GM21381 (cell line): ENCODE results near the gene RPTOR.

ENCODE experiments used
- ATAC-seq: cut with Tn5 transposase; IDR thresholded peaks from one replicate; pipeline ENCODE4 v1.9.1; 2021; ENCODE audit warnings: mild to moderate bottlenecking, moderate library complexity; ENCODE audit not compliant: unreplicated experiment

The RPTOR gene

GRCh38 chr17:80774146-80774545 is 229.5 kb downstream of the RPTOR start:
- no peak for ATAC-seq

- no peak for ATAC-seq
Observed at GRCh38 chr17:80774643-80775281, 230.1 kb downstream of the RPTOR start.

GRCh38 chr17:80775863-80776262 is 231.2 kb downstream of the RPTOR start:
- ATAC-seq = no peak

GRCh38 chr17:80777274-80777673 is 232.6 kb downstream of the RPTOR start:
- no peak for ATAC-seq

- ATAC-seq = no peak
Observed at GRCh38 chr17:80778716-80779115, 234.1 kb downstream of the RPTOR start.

GRCh38 chr17:80779336-80779735 is 234.7 kb downstream of the RPTOR start:
- ATAC-seq = no peak

- no peak for ATAC-seq
Observed at GRCh38 chr17:80779961-80780380, 235.3 kb downstream of the RPTOR start.

GRCh38 chr17:80780381-80781198 is 236.0 kb downstream of the RPTOR start:
- no peak for ATAC-seq

- ATAC-seq = no peak
Observed at GRCh38 chr17:80781211-80781610, 236.6 kb downstream of the RPTOR start.

GRCh38 chr17:80781807-80782277 is 237.2 kb downstream of the RPTOR start:
- ATAC-seq = no peak

- no peak for ATAC-seq
Observed at GRCh38 chr17:80782536-80783427, 238.1 kb downstream of the RPTOR start.

GRCh38 chr17:80783486-80783885 is 238.8 kb downstream of the RPTOR start:
- ATAC-seq = no peak

GRCh38 chr17:80783971-80784370 is 239.3 kb downstream of the RPTOR start:
- ATAC-seq = no peak

- ATAC-seq = no peak
Observed at GRCh38 chr17:80785477-80786178, 241.0 kb downstream of the RPTOR start.

- no peak for ATAC-seq
Observed at GRCh38 chr17:80786470-80786869, 241.8 kb downstream of the RPTOR start.

- ATAC-seq = no peak
Observed at GRCh38 chr17:80786887-80787286, 242.2 kb downstream of the RPTOR start.

- ATAC-seq = no peak
Observed at GRCh38 chr17:80787881-80788280, 243.2 kb downstream of the RPTOR start.

GRCh38 chr17:80789356-80789902 is 244.8 kb downstream of the RPTOR start:
- no peak for ATAC-seq

- peak; percentile 74 for ATAC-seq
Observed at GRCh38 chr17:80790021-80790765, 245.6 kb downstream of the RPTOR start.
